Lower leg skin (tissue), 3 donors: ENCODE measurements around the gene MACROH2A2.

ENCODE experiments used
- CTCF ChIP-seq, 3 donors: fragments of 450-650 bp; IDR thresholded peaks; one replicate each; pipeline ENCODE4 v1.5.1; 2016; ENCODE audit warnings: antibody characterized with exemption in 3 of 3, mild to moderate bottlenecking in 3 of 3, moderate library complexity in 2 of 3
- POLR2A ChIP-seq, 2 donors: fragments of 450-650 bp; IDR thresholded peaks; one replicate each; pipeline ENCODE4 v1.6.1; 2016 to 2017; ENCODE audit warnings: antibody characterized with exemption in 2 of 2, mild to moderate bottlenecking in 1 of 2, moderate library complexity in 1 of 2

GRCh38 chr10:70119197-70119596 lies 66.6 kb downstream of the MACROH2A2 start:
- no peak for TF ChIP-seq POLR2A (IDR thresholded peaks at IDR 0.05)
- no peak for TF ChIP-seq CTCF (IDR thresholded peaks at IDR 0.05)
